Stimulated activated CD4-positive, alpha-beta T cell treated with anti-CD3 and anti-CD28 coated beads, Interleukin-2, amount 100 ng/mL, for 48 hours (primary cell): ENCODE measurements around the gene TBL3.

Experiments
- DNase-seq, 2 donors: peaks; one replicate each; pipeline ENCODE4 v3.0.0-alpha.2; 2020

Gene TBL3

DNA sequence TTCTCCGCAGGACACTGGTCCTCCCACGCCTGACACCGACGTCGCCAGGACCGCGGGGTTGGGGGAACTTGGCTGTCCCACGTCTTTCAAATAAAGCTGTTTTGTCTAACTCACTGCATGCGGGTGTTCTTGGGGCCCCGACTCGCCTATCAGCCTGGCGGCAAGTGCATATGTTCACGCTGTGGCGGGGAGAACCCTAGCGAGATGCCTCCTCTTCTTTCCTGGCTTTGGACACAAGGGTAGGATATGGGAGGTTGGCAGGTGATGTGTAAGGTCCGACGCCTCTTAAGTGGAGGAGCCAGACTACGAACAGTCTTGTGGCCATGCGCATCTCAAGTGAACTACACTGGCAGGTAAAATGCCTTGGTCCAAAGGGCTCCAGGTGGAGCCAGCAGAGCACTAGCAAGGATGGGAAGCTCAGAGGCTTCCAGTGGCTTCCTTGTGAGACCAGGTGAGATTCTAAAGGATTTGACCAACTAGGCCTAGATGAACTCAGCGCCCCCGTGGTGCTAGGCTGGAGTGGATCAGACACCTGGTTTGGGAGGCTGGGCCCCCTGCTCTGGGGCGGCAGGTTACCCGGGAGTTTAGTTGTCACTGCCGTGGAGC, 6.4 kb upstream of the TBL3 start:
- no peak for DNase-seq

DNA sequence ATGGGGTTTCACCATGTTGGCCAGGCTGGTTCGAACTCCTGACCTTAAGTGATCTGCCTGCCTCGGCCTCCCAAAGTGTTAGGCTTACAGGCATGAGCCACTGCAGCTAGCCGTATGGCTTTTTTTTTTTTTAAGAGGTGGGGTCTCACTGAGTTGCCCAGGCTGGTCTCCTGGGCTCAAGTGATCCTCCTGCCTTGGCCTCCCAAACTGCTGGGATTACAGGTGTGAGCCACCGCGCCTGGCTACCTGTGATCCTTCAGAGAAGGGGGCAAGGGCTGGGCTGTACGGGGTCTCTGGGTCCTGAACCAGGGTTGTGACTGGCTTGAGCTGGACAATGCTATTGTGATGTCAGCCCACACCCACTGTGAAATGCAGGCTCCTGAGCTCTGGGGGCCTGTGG, 5.4 kb upstream of the TBL3 start, which contains the start of gene RNF151:
Gene RNF151 (plus strand): TSS at position 397 of the 400 bp plus-strand sequence. CDS start 26 bp downstream, outside the sequence.
- no peak for DNase-seq

DNA sequence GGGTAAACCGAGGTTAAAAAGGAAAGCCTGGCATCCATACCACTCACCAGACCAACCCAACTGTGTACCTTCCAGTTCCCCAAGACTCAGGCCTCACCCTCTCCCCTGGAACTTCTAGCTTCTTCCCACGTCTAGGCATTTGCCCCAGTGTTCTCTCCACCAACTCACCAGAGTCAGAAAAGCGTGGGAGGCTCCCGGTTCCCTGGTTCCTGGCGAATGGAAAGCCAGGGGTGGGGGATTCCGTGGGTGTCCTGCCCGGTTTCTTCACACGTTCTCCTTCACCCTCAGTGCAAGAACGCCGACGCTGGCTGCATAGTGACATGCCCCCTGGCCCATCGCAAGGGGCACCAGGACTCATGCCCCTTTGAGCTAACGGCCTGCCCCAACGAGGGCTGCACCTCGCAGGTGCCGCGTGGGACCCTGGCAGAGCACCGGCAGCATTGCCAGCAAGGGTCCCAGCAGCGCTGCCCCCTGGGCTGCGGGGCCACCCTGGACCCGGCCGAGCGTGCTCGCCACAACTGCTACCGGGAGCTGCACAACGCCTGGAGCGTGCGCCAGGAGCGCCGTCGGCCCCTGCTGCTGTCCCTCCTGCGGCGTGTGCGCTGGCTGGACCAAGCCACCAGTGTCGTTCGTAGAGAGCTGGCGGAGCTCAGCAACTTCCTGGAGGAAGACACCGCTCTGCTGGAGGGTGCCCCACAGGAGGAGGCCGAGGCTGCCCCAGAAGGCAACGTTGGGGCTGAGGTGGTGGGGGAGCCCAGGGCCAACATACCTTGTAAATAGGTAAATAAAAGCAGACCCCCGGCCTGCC, 3.5 kb upstream of the TBL3 start:
- no peak for DNase-seq

DNA sequence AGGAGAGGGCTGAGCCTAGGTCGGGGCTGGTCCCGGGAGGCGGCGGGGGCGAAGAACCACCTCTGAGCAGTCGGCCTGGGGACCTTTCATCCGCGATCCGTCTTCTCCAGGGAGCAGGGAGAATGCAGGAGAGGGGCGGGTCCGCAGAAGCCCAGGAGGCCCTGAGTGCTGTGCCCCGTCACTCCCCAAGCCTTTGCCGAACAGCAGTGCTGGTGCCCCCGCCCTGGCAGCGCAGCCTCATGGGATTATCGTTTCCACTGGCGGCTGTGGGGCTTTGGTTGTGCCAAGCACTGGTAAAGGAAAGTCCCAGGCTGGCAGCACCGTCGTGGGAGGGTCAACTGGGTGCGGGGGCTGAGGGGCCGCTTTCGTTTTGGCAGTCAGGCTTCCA, 631 bp downstream of the TBL3 start:
- no peak for DNase-seq

DNA sequence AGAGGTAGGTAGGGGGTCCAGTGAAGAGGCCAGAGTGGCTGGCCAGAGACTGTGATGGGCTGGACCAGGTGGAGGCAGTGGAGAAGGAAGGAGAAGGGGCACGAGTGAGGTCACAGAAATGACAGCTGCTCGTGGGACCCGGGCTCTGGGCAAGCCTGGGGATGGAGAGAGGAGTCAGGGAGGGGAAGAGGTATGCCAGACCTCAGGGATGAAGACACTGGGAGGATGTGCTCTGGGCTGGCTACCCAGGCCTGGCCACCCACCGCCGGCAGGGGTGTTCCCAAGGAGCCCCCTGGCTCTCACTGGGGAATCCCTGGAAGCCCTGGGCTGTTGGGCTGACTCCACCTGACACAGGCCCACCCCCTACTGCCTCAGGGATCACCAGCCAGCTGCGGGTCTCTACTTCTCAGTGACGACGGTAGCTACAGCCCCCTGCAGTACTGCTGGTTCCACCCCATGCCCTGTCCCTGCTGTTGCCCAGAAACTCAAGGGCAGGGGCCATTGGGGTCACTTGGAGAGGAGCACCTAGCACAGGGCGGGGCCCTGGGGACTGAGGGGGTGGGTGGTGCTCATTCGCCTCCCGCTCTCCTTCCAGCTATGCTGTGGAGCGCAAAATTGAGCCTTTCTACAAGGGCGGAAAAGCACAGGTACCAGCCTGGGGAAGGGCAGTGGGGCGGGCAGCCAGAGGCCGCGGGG, 1.8 kb downstream of the TBL3 start:
- no peak for DNase-seq

DNA sequence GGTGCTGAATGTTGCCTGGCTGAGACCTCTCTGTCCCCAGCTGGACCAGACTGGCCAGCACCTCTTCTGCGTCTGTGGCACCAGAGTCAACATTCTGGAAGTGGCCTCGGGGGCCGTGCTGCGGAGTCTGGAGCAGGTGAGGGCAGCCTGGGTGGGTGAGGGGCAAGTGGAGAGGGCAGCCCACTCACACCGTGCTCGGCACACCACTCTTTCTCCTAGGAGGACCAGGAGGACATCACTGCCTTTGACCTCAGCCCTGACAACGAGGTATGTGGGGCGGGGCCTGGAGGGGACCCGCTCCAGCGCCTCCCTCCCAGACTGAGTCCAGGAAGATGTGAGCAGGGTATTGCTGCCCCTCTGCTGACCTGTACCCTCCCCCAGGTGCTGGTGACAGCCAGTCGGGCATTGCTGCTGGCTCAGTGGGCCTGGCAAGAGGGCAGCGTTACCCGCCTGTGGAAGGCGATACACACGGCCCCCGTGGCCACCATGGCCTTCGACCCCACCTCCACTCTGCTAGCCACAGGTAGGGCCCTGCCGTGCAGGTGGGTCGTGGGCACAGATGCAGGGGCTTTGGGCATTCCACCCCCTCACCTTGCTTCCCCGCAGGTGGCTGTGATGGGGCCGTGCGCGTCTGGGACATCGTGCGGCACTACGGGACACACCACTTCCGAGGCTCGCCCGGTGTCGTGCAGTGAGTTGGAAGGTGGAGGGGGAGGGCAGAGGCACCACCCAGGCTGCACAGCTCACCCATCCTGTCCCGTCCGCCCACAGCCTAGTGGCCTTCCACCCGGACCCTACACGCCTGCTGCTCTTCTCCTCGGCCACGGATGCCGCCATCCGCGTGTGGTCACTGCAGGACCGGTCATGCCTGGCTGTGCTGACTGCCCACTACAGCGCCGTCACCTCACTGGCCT, 2.6 kb downstream of the TBL3 start:
- DNase-seq = no peak

DNA sequence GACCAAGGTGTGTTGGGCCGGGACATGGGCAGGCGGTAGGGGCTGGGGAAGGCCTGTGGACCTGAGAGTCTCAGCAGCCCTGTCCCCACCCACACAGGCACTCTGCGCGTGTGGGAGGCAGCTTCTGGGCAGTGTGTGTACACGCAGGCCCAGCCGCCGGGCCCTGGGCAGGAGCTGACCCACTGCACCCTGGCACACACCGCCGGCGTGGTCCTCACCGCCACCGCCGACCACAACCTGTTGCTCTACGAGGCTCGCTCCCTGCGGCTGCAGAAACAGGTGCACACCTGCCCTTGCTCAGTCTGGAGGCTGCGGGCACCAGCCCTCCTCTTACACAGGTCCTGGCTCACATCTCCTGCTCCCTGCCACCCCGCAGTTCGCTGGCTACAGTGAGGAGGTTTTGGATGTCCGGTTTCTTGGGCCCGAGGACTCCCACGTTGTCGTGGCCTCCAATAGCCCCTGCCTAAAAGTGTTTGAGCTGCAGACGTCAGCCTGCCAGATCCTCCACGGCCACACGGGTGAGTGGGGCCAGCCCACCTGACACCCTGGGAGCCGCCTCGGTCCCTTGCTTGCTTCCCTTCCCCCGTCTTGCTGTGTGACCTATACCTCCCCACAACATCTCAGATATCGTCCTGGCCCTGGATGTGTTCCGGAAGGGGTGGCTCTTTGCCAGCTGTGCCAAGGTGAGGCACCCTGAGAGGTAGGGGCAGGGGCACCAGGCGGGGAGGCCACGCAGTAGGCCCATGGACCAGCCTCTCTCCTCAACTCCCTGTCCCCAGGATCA, 3.8 kb downstream of the TBL3 start:
- no peak for DNase-seq

DNA sequence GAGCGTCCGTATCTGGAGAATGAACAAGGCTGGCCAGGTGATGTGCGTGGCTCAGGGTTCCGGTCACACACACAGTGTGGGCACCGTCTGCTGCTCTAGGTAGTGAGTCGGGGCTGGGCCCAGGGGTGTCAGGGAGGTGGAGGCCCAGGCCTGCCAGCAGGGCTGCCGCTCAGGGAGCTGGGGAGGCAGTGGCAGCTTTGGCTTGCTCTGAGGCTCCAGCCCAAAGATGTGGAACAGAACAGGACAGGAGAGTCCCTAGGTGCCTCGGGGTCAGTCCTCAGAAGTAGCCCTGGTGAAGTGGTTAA, 4.3 kb downstream of the TBL3 start:
- no peak for DNase-seq

DNA sequence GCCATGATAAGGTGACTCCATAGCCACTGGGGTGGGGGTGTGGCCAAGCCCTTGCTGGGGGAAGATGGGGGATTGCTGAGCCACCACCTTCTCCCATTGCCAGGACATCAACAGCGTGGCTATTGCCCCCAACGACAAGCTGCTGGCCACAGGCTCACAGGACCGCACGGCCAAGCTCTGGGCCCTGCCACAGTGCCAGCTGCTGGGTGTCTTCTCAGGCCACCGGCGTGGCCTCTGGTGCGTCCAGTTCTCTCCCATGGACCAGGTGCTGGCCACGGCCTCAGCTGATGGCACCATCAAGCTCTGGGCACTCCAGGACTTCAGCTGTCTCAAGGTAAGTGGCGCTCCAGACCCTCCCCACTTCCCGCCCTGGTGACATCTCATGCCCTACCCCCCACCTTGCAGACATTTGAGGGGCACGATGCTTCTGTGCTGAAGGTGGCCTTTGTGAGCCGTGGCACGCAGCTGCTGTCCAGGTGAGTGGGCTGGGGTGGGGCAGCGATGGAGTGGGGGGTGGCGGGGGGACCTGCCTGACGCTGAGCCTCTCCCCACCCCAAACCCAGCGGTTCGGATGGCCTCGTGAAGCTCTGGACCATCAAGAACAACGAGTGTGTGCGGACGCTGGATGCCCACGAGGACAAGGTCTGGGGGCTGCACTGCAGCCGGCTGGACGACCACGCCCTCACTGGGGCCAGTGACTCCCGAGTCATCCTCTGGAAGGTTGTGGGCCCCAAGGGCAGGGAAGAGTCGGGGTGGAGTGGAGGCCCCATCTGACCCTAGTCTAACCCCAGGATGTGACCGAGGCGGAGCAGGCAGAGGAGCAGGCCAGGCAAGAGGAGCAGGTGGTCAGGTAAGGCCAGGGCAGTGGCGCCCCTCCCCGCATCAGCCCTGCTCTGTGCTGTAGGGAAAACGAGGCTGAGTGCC, 5.4 kb downstream of the TBL3 start:
- no peak for DNase-seq

DNA sequence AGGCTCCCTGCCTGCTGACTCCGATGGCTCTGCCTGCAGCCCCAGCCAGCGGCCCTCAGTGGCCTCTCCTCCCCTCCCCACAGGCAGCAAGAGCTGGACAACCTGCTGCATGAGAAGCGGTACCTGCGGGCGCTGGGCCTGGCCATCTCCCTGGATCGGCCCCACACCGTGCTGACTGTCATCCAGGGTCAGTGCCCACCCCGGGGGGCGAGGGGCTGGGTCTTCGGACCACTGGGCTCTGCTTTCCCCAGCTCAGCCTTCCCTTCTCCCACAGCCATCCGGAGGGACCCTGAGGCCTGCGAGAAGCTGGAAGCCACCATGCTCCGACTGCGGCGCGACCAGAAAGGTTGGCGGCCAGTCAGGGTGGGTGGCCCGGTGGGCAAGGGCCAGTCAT, 6.0 kb downstream of the TBL3 start:
- DNase-seq = no peak

DNA sequence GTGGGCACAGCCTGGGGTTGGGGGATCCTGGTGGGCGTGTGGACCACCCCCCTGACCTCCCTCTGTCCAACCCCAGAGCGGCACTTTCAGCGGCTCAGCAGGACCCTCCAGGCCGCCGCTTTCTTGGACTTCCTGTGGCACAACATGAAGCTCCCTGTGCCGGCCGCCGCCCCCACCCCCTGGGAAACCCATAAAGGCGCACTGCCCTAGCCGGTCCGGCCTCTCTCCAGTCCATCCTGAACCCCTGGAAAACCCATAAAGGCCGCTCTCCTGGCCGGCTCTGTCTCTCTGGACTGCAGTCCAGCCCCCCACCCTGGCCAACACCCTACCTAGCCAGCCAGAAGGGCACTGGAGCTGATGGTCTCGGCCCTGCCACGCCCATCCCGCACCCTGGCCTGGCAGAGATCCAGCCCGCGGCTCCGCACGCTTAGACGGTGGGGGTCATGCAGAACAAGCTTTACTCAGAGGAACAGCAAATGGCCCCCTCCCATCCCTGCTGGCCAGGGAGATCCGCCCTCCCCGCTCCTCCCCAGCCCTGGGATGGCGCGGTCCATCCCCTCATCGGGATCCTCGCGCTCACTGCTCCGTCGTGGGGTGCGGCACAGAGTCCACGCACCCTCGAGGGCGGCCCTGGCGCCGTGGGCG, 6.7 kb downstream of the TBL3 start:
- no peak for DNase-seq

DNA sequence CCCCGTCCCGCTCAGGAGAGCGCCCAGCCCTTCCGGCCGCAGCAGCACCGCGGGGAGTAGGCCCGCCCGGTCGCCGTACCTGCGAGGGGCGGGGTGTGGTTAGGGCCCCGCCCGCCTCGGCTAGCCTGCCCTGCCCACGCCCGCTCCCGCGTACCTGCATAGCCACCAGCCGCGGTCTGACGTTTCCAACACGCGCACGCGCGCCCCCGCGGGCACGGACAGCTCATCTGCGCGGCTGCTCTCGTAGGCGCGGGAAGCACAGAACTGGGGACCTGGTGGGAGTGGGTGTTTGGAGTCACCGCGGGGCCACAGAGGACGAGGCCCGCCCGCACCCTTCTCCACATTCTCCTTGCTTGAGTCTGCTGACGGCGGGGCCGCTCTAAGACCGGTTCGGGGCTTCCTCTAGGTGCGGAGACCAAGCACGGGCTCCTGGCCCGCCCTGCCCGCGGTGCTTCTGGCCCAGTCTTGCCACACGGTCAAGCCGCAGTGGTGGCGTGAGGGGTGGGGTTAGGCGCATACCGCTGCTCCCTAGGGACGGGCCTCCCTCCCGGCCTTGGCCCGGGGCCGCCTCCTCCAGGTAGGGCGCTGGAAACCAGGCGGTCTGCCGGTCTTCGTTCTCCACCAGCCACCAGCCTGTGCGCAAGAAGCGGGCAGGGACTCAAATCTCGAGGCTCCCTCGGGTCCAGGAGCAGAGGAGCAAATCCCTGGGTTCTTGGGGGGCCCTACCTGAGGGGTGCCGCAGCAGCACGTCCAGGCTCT, 7.6 kb downstream of the TBL3 start:
- no peak for DNase-seq

DNA sequence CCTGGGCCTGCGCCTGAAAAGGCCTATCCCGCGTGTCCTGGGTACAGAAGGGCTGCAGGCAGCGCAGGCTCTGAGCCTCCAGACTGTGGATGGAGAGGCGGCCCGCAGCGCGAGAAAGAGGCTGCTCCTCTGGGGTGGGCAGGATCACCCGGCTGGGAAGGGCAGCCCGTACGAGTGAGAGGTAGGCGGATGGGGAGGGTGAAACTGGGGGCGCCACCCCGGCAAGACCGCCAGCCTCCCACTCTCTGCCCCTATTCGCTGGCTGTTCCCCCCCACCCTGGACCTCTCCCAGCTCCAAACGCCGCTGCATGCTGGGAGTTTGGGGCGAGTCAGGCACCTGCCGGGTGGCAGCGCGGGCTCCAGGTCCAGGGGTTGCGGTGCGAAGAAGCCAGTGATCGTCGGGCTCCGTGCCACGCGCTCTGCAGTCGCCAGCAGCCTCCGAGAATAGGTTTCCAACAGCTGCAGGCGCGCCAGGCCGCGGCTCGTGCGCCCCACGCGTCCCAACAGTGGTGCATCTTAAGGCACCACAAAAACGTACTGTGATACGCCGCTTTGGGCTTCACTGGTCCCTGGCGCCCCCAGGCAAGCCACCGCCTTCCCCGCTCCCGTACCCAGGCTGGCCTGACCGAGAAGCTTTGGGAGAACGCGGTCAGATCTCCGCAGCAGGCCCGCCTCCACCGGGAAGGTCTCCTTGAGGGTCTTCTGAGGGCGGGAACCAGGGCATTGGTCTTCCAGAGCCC, 8.3 kb downstream of the TBL3 start:
- DNase-seq = no peak

DNA sequence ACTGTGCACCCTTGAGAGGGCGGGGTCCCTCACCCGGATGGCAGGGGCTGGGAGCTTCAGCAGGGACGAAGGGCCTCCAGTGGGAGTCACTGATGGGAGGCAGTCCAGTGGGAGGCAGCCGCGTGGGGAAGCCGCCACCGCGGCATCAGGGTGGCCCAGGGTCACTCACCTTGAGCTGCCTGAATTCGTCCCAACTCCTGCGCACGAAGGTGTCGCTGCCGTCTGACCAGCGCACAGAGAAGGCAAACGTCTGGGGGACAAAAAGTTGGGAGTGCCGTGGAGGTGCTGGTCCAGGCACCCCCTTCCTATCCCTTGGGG, 8.9 kb downstream of the TBL3 start:
- DNase-seq = no peak

DNA sequence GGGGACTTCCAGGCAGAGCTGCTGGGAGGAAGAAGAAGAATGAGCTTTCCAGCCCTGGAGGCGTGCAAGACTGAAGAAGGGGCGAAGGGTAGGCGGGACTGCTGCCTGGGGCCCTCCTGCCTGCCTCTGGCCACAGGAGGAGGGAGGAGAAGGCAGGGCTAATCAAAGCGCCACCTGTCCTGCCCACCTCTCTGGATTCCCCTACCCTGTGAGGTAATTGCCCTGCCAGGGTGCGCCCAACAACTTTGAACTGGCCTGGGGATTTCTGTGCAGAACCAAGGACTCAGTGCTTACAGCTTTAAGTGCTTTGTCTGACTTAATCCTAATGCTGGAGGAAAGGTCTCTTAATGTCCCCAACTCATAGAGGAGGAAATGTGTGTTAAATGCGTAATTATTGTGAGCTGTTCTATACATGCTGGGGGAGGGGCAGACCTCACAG, 9.6 kb downstream of the TBL3 start, which contains the start of gene NOXO1:
Gene NOXO1 (minus strand): TSS at position 72 of the 439 bp plus-strand sequence. CDS start 290 bp downstream, outside the sequence.
- no peak for DNase-seq

DNA sequence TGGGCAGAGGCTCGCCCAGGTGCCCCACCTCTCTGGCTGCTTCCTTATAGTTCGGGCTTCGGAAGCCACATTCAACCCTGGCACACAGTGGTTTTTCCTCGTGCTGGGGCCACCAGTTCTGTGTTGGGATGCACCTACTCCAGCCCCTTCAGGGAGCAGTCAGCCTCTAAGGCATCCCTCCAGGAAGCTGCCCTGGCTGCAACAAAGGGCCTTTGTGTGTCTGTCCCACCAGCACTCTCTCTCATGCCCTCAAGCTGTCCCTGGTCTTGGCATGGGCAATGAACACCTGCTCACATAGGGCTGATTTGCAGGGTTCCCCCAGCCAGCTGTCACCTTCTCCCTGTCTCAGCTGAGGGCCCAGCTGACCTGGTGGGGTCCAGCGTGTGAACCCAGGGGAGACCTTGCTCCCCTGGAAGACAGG, 10.2 kb downstream of the TBL3 start:
- no peak for DNase-seq

DNA sequence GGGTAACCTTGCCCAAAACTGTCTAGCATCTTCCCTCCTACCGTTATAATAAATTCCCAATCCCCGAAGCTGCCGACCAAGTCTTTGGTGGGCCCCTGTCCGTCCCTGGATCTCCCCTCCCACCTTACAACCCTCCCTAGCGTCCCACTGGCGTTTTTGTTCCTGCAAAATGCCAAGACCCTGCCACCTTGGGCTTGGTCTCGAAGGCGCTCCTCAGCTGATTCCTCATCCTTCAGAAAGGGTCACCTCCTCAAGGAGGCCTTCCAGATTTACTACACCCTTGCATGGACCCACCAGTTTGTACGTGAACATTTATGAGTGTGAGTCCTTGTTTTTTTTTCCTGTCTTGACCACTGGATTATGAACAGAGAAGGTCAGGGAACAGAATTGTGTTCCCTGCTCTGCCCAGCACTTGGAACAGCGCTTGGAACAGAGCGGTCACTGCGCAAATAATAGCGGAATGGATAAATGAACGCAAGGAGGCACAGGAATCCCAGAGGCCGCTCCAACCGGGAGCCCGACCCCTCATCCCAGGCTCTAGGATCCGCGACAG, 11.2 kb downstream of the TBL3 start:
- DNase-seq = no peak

DNA sequence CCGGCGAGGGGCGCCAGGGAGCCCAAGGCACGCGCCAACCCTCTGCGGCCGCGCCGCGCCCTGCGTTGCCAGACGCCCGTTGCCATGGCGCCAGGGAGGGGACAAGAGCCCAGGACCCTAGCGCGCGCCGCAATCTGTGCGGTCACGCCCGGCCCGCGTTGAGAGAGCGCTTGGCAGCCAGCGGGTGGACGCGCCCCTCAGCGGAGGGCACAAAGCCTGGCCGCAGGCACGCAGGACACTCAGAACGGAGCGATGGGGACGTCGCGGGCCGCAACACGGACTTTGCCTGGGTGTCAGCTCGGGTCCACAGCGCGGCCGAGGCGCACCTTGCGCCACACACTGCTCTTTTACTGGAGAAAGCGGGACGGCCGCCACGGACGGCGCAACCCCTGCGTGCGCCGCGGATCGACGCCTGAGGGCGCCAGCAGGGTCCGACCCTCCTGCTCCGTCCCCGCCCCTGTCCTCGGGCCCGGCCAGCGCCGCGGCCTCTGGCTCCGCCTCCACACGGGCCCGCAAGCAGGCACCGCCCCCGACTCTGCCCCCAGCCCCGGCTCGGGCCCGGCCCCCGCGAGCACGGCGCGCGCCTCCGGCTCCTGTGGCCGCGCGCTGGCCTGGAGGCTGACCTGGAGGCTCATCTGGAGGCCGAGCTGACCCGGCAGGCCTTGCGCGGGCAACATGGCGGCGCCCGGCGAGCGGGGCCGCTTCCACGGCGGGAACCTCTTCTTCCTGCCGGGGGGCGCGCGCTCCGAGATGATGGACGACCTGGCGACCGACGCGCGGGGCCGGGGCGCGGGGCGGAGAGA, 11.9 kb downstream of the TBL3 start, which contains the start of gene GFER:
Gene GFER (plus strand): TSS at position 650 of the 803 bp plus-strand sequence. CDS start 26 bp downstream, at position 676.
- DNase-seq = peak; percentile 71 to 72
